Keratinocyte (primary cell): ENCODE measurements around the gene CAPN7. TPM values are rescaled to one million over a fixed set of nuclear protein-coding genes. Genes with fewer than 3 reads are reported as not detected.

Experiments used
- DNase-seq: peaks from one replicate; pipeline ENCODE4 v3.0.0-alpha.2; 2011; ENCODE audit warnings: low read depth, missing footprints, low spot score
- FAIRE-seq: peaks from 2 replicates; lab custom pipeline; 2011; peaks lifted over from hg19 to GRCh38; lab: Jason Lieb, UNC
- H2AFZ ChIP-seq: 2 replicates; pipeline ENCODE4 v1.6.0; 2012; ENCODE audit warnings: low read length, control low read depth, inconsistent platforms; ENCODE audit not compliant: control insufficient read depth
- H3K27ac ChIP-seq: 2 replicates; pipeline ENCODE4 v1.5.1; 2011; ENCODE audit warnings: low read length; ENCODE audit not compliant: control insufficient read depth, insufficient read depth
- H3K27me3 ChIP-seq: 3 replicates; pipeline ENCODE4 v1.6.0; 2011; ENCODE audit warnings: low read length; ENCODE audit not compliant: control insufficient read depth, insufficient read depth; ENCODE audit errors: extremely low read depth
- H3K36me3 ChIP-seq, 2 experiments: 2 replicates in 1 of 2; 3 replicates in 1 of 2; pipeline ENCODE4 v1.5.1; 2011; ENCODE audit warnings: low read length in 2 of 2, mild to moderate bottlenecking in 1 of 2; ENCODE audit not compliant: control insufficient read depth in 2 of 2, insufficient read depth in 2 of 2; ENCODE audit errors: extremely low read depth in 1 of 2
- H3K4me1 ChIP-seq: 3 replicates; pipeline ENCODE4 v1.5.1; 2011; ENCODE audit warnings: low read length; ENCODE audit not compliant: control insufficient read depth, insufficient read depth; ENCODE audit errors: extremely low read depth
- H3K4me2 ChIP-seq: 3 replicates; pipeline ENCODE4 v1.6.0; 2011; ENCODE audit warnings: low read depth, low read length; ENCODE audit not compliant: control insufficient read depth, insufficient read depth; ENCODE audit errors: extremely low read depth
- H3K4me3 ChIP-seq, 3 experiments: fragments of 200-600 bp in 1 of 3; sonication (generic) in 1 of 3; 2 replicates in 2 of 3; 3 replicates in 1 of 3; pipeline ENCODE4 v1.5.1; 2011 to 2016; ENCODE audit warnings: low read length in 3 of 3, mild to moderate bottlenecking in 3 of 3, control low read depth in 2 of 3, inconsistent platforms in 1 of 3, low read depth in 1 of 3, mixed read lengths in 1 of 3, mixed run types in 1 of 3, moderate library complexity in 1 of 3; ENCODE audit not compliant: control insufficient read depth in 2 of 3, insufficient read depth in 2 of 3; ENCODE audit errors: extremely low read depth in 1 of 3
- H3K79me2 ChIP-seq: 2 replicates; pipeline ENCODE4 v1.6.0; 2012; ENCODE audit warnings: low read length; ENCODE audit not compliant: control insufficient read depth, insufficient read depth
- H3K9ac ChIP-seq: 3 replicates; pipeline ENCODE4 v1.6.0; 2011; ENCODE audit warnings: low read length; ENCODE audit not compliant: control insufficient read depth, insufficient read depth; ENCODE audit errors: extremely low read depth
- H3K9me1 ChIP-seq: 3 replicates; pipeline ENCODE4 v1.6.0; 2011; ENCODE audit warnings: low read length; ENCODE audit not compliant: control insufficient read depth, insufficient read depth; ENCODE audit errors: extremely low read depth
- H3K9me3 ChIP-seq: 2 replicates; pipeline ENCODE4 v1.5.1; 2012; ENCODE audit warnings: low read depth, low read length; ENCODE audit not compliant: control insufficient read depth
- H4K20me1 ChIP-seq: 3 replicates; pipeline ENCODE4 v1.6.0; 2011; ENCODE audit warnings: low read length; ENCODE audit not compliant: control insufficient read depth, insufficient read depth; ENCODE audit errors: extremely low read depth
- EZH2 ChIP-seq: IDR thresholded peaks from one replicate; pipeline ENCODE4 v1.6.1; 2012; ENCODE audit warnings: inconsistent platforms, mild to moderate bottlenecking, low read length, moderate library complexity
- dilution Hi-C: fragments of 300-500 bp; cut with MboI; formaldehyde crosslinking; loops from one replicate; pipeline ENCODE4 v1.7.0; 2020; ENCODE audit warnings: low sequenced_read_pairs; ENCODE audit not compliant: extremely low pct_ligation_motif_present
- polyA plus RNA-seq, 5 experiments: library from polyadenylated mRNA; depleted of rRNA in 3 of 5; stranded (reverse) in 3 of 5; stranded (forward) in 1 of 5; unstranded in 1 of 5; fragments of >200 nt; gene quantifications; 1 replicate in 1 of 5; 2 replicates in 3 of 5; 3 replicates in 1 of 5; pipeline versions ENCODE4 v1.2.1 to v1.2.3, GENCODE V29; 2011 to 2012; ENCODE audit warnings: missing spikeins in 2 of 5, low read depth in 1 of 5, low replicate concordance in 1 of 5
- TF ChIP-seq, protein P1 (sequence below), 3 experiments: IDR thresholded peaks in 1 of 3; conservative IDR thresholded peaks in 1 of 3; optimal IDR thresholded peaks in 1 of 3; 2 replicates in 2 of 3; 3 replicates in 1 of 3; pipeline versions ENCODE3 to v1.5.1; 2011; ENCODE audit warnings: low read length in 3 of 3, mild to moderate bottlenecking in 3 of 3, moderate library complexity in 2 of 3, control low read depth in 1 of 3, inconsistent platforms in 1 of 3; ENCODE audit not compliant: insufficient read depth in 2 of 3; ENCODE audit errors: extremely low read depth in 1 of 3

The CAPN7 gene
- polyA plus RNA-seq, 1 donor (not counting 4 experiments of a cell fraction or from before 2014, with no cell fraction given), result 29.3 TPM

DNA sequence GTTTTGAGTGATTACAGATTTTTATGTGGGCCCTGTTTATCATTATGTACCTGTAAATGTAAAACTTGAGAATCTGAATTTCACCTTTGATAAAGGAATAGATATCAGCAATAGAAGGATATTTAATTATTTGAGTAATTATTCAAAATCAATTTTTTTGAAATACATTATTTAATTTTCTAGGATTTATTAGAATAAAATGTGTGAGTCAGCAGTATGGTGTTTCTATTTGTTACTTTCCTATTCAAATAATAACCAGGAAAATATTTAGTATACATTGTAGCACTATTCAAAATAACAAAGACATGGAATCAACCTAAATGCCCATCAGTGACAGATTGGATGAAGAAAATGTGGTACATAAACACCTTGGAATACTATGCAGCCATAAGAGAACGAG lies 22.1 kb downstream of the CAPN7 start:
- Histone ChIP-seq H3K27ac (no peak overlapping the region), H3K9me3 (no peaks in the 10 kb centered on the region), H3K27me3 (no peaks in the 10 kb centered on the region), H3K4me1 (peaks cover 3% of the 10 kb centered on the region), H3K9ac (no peak overlapping the region), H2AFZ (no peak overlapping the region), H4K20me1 (no peaks in the 10 kb centered on the region), H3K36me3 (peaks cover 7% of the 10 kb centered on the region in 2 experiments), H3K4me2 (no peak overlapping the region), H3K79me2 (no peaks in the 10 kb centered on the region), H3K9me1 (no peaks in the 10 kb centered on the region), H3K4me3 (no peak overlapping the region)
- dilution Hi-C loops, result no loop called here
- DNase-seq (no peak), FAIRE-seq (no peak)
- TF ChIP-seq, protein P1, sequence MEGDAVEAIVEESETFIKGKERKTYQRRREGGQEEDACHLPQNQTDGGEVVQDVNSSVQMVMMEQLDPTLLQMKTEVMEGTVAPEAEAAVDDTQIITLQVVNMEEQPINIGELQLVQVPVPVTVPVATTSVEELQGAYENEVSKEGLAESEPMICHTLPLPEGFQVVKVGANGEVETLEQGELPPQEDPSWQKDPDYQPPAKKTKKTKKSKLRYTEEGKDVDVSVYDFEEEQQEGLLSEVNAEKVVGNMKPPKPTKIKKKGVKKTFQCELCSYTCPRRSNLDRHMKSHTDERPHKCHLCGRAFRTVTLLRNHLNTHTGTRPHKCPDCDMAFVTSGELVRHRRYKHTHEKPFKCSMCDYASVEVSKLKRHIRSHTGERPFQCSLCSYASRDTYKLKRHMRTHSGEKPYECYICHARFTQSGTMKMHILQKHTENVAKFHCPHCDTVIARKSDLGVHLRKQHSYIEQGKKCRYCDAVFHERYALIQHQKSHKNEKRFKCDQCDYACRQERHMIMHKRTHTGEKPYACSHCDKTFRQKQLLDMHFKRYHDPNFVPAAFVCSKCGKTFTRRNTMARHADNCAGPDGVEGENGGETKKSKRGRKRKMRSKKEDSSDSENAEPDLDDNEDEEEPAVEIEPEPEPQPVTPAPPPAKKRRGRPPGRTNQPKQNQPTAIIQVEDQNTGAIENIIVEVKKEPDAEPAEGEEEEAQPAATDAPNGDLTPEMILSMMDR (optimal IDR thresholded peaks at IDR 0.05 in 1 of 3, IDR thresholded peaks at IDR 0.05 in 1 of 3, conservative IDR thresholded peaks at IDR 0.05 in 1 of 3; ENCODE audit: extremely low read depth in 1 of 3, insufficient read depth in 2 of 3, low read length in 3 of 3), result no peak
- no peak for TF ChIP-seq EZH2

DNA sequence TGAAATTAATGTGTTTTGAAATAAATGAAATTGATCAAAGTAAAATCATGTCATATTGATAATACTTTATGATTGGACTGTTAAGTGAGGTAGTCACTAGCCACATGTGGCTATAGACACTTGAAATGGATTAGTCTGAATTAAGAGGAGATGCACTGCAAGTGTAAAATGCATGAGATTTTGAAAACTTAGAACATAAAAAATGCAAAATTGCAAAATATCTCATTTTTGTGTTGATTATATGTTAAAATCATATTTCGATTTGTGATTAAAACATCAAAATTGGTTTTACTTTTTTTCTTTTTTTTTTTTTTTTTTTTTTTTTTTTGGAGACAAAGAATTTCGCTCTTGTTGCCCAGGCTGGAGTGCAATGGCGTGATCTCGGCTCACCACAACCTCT lies 23.2 kb downstream of the CAPN7 start:
- Histone ChIP-seq H4K20me1 (no peaks in the 10 kb centered on the region), H2AFZ (no peak overlapping the region), H3K9ac (no peak overlapping the region), H3K9me3 (no peaks in the 10 kb centered on the region), H3K27ac (no peak overlapping the region), H3K4me3 (no peak overlapping the region), H3K36me3 (peaks cover 7 to 8% of the 10 kb centered on the region in 2 experiments), H3K27me3 (no peaks in the 10 kb centered on the region), H3K79me2 (no peaks in the 10 kb centered on the region), H3K4me1 (peaks cover 3% of the 10 kb centered on the region), H3K9me1 (no peaks in the 10 kb centered on the region), H3K4me2 (no peak overlapping the region)
- dilution Hi-C loops, result no loop called here
- DNase-seq (no peak), FAIRE-seq (no peak)
- no peak for TF ChIP-seq EZH2
- TF ChIP-seq, protein P1 (optimal IDR thresholded peaks at IDR 0.05 in 1 of 3, IDR thresholded peaks at IDR 0.05 in 1 of 3, conservative IDR thresholded peaks at IDR 0.05 in 1 of 3; ENCODE audit: extremely low read depth in 1 of 3, insufficient read depth in 2 of 3, low read length in 3 of 3), result no peak
